K562 (cell line): Measurements from ENCODE around the gene LMBR1L. TPM values are rescaled to one million over a fixed set of nuclear protein-coding genes. Genes with fewer than 3 reads are reported as not detected.
A peak's percentile ranks its signal among the peaks of the same experiment; 100 is the strongest.

Source experiments
- DLX4 ChIP-seq: fragments of 250-450 bp; sonication (Bioruptor Pico); IDR thresholded peaks from 2 replicates; pipeline ENCODE4 v1.6.1; 2021; ENCODE audit warnings: mild to moderate bottlenecking
- HMBOX1 ChIP-seq: sonication (generic); IDR thresholded peaks from 2 replicates; pipeline ENCODE4 v1.6.1; 2016
- MAFG ChIP-seq: fragments of 450-650 bp; conservative IDR thresholded peaks from 2 replicates; pipeline ENCODE4 v1.6.1; 2016; ENCODE audit warnings: missing genetic modification characterization, missing compliant biosample characterization
- MCM5 ChIP-seq: fragments of 450-650 bp; IDR thresholded peaks from 2 replicates; pipeline ENCODE4 v1.6.1; 2016; ENCODE audit warnings: low read depth
- MEF2A ChIP-seq: IDR thresholded peaks from 2 replicates; pipeline ENCODE4 v1.6.1; 2011; ENCODE audit warnings: low read depth, mild to moderate bottlenecking, low read length, moderate library complexity; ENCODE audit not compliant: control insufficient read depth
- MEF2D ChIP-seq: conservative IDR thresholded peaks from 2 replicates; pipeline ENCODE4 v1.6.1; 2016; ENCODE audit warnings: low read depth, missing genetic modification characterization, missing compliant biosample characterization
- PYGO2 ChIP-seq: fragments of 450-650 bp; IDR thresholded peaks from 2 replicates; pipeline ENCODE4 v1.6.1; 2016; ENCODE audit warnings: mild to moderate bottlenecking, missing genetic modification characterization, moderate library complexity, missing compliant biosample characterization
- SMARCE1 ChIP-seq: fragments of 450-650 bp; IDR thresholded peaks from 2 replicates; pipeline ENCODE4 v1.7.1; 2016; ENCODE audit warnings: mild to moderate bottlenecking
- TFE3 ChIP-seq: fragments of 450-650 bp; formaldehyde crosslinking; IDR thresholded peaks from 2 replicates; pipeline ENCODE4 v1.4.0; 2020; ENCODE audit warnings: mild to moderate bottlenecking, mixed read lengths
- THRAP3 ChIP-seq: fragments of 450-650 bp; IDR thresholded peaks from 2 replicates; pipeline ENCODE4 v1.6.1; 2016; ENCODE audit warnings: mild to moderate bottlenecking, inconsistent platforms, borderline replicate concordance
- TOE1 ChIP-seq, 2 experiments: fragments of 450-650 bp in 1 of 2; sonication (generic) in 1 of 2; formaldehyde crosslinking in 1 of 2; IDR thresholded peaks; 2 replicates each; pipeline versions ENCODE4 v1.7.1 to v1.8.0; 2016 to 2022; ENCODE audit warnings: borderline replicate concordance in 2 of 2, mild to moderate bottlenecking in 2 of 2, antibody characterized with exemption in 1 of 2, inconsistent platforms in 1 of 2, low read depth in 1 of 2, missing genetic modification reagents in 1 of 2, moderate library complexity in 1 of 2
- VEZF1 ChIP-seq: fragments of 200-800 bp; sonication (Bioruptor generic); IDR thresholded peaks from 2 replicates; pipeline ENCODE4 v1.6.1; 2017; ENCODE audit warnings: missing genetic modification characterization, missing compliant biosample characterization
- XRCC5 ChIP-seq: fragments of 200-400 bp; formaldehyde crosslinking; IDR thresholded peaks from 2 replicates; pipeline ENCODE4 v1.6.1; 2017; ENCODE audit warnings: low read depth, mild to moderate bottlenecking, low read length
- ZNF518B ChIP-seq: fragments of 250-450 bp; sonication (Bioruptor Pico); IDR thresholded peaks from 2 replicates; pipeline ENCODE4 v1.5.0; 2021; ENCODE audit warnings: mild to moderate bottlenecking, moderate library complexity
- polyA plus RNA-seq, 8 experiments: library from polyadenylated mRNA; depleted of rRNA in 4 of 8; stranded (reverse) in 5 of 8; unstranded in 3 of 8; fragments of >200 nt; fragmentation: Nextera tagmentation in 2 of 8; fragmentation: Illumina TruSeq in 1 of 8; extraction: Ambion mirVana in 2 of 8; extraction: Trizol in 1 of 8; gene quantifications; 2 replicates each; pipeline versions ENCODE4 v1.2.1 to v1.2.3, GENCODE V29; 2011 to 2014; ENCODE audit warnings: inconsistent platforms in 1 of 8, missing spikeins in 1 of 8
- total RNA-seq, 7 experiments: library from RNA; depleted of rRNA in 6 of 7; stranded (reverse); fragments of >200 nt in 6 of 7; fragmentation: Illumina TruSeq in 2 of 7; extraction: Trizol in 2 of 7; gene quantifications; 2 replicates each; pipeline versions ENCODE4 v1.2.1 to v1.2.3, GENCODE V29; 2011 to 2021; ENCODE audit warnings: low replicate concordance in 1 of 7
- TF ChIP-seq, protein P1 (sequence below): sonication (generic); formaldehyde crosslinking; IDR thresholded peaks from 2 replicates; pipeline ENCODE4 v1.4.0; 2020; ENCODE audit warnings: mild to moderate bottlenecking, missing genetic modification reagents

LMBR1L gene
- total and polyA plus RNA-seq, 9 of the 15 experiments (the other 6 are each of a cell fraction or from before 2014, with no cell fraction given) = 2.5 to 57.0 (median 31.1) TPM

GRCh38 chr12:49109641-49110463 lies 795 bp downstream of the LMBR1L start (continued):
- TF ChIP-seq HMBOX1 (no peak), THRAP3 (no peak), XRCC5 (no peak), MAFG (tag) (no peak), MEF2D (tag) (no peak), DLX4 (no peak), TOE1 (IDR thresholded peaks at IDR 0.05; ENCODE audit: borderline replicate concordance) (no peak), TOE1 (CRISPR knock-in tag; IDR thresholded peaks at IDR 0.05; ENCODE audit: borderline replicate concordance, low read depth) (no peak), TFE3 (CRISPR knock-in tag) (no peak), MCM5 (no peak), SMARCE1 (no peak), ZNF518B (no peak), MEF2A (no peak), VEZF1 (CRISPR knock-in tag) (peak; percentile 37; the same call in 1 of the 2 replicates), PYGO2 (tag) (no peak)
- TF ChIP-seq, protein P1, sequence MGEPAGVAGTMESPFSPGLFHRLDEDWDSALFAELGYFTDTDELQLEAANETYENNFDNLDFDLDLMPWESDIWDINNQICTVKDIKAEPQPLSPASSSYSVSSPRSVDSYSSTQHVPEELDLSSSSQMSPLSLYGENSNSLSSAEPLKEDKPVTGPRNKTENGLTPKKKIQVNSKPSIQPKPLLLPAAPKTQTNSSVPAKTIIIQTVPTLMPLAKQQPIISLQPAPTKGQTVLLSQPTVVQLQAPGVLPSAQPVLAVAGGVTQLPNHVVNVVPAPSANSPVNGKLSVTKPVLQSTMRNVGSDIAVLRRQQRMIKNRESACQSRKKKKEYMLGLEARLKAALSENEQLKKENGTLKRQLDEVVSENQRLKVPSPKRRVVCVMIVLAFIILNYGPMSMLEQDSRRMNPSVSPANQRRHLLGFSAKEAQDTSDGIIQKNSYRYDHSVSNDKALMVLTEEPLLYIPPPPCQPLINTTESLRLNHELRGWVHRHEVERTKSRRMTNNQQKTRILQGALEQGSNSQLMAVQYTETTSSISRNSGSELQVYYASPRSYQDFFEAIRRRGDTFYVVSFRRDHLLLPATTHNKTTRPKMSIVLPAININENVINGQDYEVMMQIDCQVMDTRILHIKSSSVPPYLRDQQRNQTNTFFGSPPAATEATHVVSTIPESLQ (CRISPR knock-in tag) = no peak
